SK-N-DZ (cell line): ENCODE results near the gene SPRR5.

Experiments used
- DNase-seq: peaks from one replicate; pipeline ENCODE4 v3.0.0-alpha.2; 2015; ENCODE audit warnings: low spot score
- small RNA-seq, 2 experiments: library from RNA; depleted of rRNA; stranded (forward); fragments of <200 nt; gene quantifications; one replicate each; pipeline ENCODE3, GENCODE V24; 2014

The SPRR5 gene

GRCh38 chr1:152982076-152982475, 35.1 kb downstream of the SPRR5 start:
- DNase-seq = no peak

GRCh38 chr1:152983234-152983633, 36.2 kb downstream of the SPRR5 start:
- DNase-seq = no peak

DNA sequence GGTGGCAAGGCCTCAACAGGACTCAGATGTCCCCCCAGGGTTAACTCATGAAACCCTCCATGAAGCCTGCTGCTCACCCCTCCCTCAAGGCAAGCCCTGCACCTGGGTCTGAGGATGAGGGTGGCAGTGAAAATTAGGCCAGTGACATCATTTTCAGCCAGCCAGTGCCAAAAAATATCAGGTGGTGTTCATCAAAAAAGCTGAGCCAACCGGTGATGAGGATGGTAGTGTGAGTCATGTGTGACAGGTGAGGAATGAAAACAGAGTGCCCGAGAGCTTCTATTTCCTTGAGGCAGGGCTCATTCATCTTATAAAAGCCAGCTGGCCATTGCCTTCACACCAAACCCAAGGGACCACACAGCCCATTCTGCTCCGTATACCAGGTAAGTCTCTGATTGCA, 36.7 kb downstream of the SPRR5 start, which contains the start of gene SPRR1A:
TSS of gene SPRR1A (plus strand) at position 339 of the 400 bp plus-strand sequence. CDS start 1,150 bp downstream, outside the sequence.
- no peak for DNase-seq

DNA sequence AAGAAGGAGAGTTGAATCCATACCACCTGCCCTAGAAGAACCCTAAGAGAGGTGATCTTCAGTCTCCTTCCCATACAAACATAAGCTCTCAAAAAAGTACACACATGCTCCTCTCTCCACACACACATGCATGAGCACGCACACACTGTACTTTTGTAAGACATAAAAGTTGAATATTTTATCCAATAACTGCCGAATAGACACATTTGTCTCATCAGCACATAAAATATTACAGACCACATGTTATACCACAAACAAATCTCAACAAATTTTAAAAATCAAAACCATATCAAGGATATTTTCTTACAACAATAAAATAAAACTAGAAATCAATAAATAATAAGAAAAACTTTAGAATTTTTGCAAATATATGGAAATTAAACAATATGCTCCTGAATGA, 39.6 kb downstream of the SPRR5 start:
- DNase-seq = no peak

DNA sequence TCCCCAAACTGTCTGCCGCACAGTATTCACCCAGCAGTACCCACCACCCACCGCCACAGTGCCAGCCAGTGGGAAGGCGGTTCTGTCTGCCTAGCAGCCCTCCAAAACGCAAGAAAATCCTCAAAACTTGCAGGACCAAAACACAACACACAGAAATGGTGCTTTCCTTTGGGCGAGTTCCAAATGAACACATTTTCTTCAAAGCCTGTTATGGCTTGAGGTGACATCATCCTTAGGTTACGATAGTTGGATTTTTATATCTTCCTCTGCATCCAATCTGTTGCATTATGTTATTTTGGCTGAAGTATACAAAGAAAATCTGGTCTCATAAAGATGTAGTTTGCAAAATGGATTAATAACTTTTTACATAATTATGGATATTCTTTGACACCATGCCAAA, 46.2 kb downstream of the SPRR5 start:
- no peak for DNase-seq

DNA sequence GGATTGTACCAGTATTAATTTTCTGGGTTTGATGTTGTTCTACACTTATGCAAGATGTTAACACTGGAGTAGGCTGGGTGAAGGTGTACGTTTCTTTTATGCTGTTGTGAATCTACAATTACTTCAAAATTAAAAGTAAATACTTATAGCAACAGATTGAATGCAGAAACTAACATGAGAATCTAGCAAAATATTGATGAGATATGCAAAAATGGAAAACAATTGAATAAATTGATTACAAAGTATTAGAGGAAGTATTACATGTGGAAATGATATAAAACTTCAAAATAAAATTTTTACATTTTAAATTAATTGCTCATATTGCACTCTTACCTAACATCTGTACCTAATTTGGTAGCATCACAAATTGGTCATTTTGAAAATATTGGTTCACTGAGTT, 48.8 kb downstream of the SPRR5 start:
- DNase-seq = no peak

DNA sequence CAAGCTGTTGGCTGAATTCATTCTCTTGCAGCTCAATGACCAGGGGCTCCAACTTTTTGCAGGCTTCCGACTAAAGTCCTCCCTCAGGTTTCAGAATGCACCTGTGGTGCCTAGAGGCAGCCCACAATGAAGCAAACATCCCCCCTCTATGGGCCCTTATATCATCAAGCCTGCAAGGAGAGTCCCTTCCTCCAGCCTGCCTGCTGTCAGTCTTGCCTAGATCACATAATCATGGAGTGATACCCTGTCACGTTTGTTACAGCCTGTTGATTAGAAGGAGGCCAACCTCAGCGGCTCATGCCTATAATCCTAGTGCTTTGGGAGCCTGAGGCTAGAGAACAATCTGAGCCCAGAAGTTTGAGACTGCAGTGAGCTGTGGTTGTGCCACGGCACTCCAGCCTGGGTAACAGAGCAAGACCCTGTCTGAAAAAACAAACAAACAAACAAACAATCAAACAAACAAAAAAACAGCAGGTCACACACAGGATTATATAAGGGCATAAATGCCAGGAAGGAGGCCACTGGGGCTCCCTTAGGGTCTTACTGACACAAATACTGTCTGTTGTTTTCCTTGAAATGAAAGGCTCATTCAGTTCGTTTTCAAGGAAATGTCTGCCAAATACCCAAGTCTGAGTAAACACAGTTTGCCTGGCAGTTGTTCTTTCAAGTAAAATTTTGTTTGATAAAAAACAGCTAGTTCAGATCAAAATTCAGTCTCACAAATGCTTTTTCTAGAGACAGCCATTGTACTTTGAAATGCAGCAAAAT, 49.8 kb downstream of the SPRR5 start:
- no peak for DNase-seq

DNA sequence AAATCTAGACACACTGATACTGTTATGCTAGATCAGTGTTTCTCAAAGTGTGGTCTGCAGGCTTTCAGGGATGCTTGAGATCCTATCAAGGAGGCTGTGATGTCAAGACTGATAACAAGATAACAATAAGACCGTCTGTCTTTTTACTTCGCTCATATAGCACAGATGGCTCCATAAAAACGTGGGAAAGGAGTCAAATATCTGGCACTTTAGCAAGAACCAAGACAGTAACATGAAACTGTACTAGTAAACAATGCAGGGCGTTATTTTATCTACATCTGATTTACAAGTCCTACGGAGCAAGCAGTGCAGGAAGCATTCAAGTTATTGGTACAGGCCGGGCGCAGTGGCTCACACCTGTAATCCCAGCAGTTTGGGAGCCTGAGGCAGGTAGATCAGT, 50.9 kb downstream of the SPRR5 start:
- no peak for DNase-seq

DNA sequence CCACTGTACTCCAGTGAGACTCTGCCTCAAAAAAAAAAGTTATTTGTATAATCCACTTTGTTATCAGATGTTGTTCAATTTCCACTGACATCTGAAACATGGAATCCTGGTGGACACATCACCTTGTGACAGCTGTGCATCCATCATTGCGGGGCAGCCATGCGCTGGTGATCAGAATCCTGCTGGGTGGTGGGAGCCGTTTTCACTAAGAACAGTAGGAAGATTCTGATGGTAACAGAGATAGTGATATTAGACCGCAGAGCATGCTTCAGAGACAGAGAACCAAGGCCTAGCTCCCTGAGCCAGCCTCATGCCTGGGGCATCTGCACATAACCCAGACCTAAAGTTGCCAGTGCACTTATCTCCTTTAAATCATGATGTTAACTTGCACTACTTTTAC, 51.5 kb downstream of the SPRR5 start:
- no peak for DNase-seq

Small RNA genes lying within 50 kb of the gene (small RNA-seq; reads per million reads assigned to genes)
- 0 reads per million in 2 experiments for gene SPRR1A
